ENCODE results near the gene AP3D1.

Gene AP3D1

GRCh38 chr19:2189880-2190279, 38.5 kb upstream of the AP3D1 start:
- no peak overlapping the region for H3K4me3 ChIP-seq (ENCODE audit: low read depth, low read length)
- DNase-seq (ENCODE audit: low read depth) = no peak
- no peak for TF ChIP-seq CTCF (IDR thresholded peaks at IDR 0.05; ENCODE audit: low read depth, low read length, missing control alignments)

GRCh38 chr19:2188708-2189385, 37.5 kb upstream of the AP3D1 start:
- no peak for DNase-seq (ENCODE audit: low read depth)
- H3K4me3 ChIP-seq (ENCODE audit: low read depth, low read length) = no peak overlapping the region

GRCh38 chr19:2187159-2187558, 35.8 kb upstream of the AP3D1 start:
- H3K4me3 ChIP-seq (ENCODE audit: low read depth, low read length) = no peak overlapping the region
- DNase-seq (ENCODE audit: low read depth) = no peak
- TF ChIP-seq CTCF (IDR thresholded peaks at IDR 0.05; ENCODE audit: low read depth, low read length, missing control alignments) = no peak

More at GRCh38 chr19:2188708-2189385, 37.5 kb upstream of the AP3D1 start:
- TF ChIP-seq CTCF (IDR thresholded peaks at IDR 0.05; ENCODE audit: low read depth, low read length, missing control alignments) = no peak

GRCh38 chr19:2186071-2186846, 34.9 kb upstream of the AP3D1 start:
- no peak for TF ChIP-seq CTCF (IDR thresholded peaks at IDR 0.05; ENCODE audit: low read depth, low read length, missing control alignments)
- H3K4me3 ChIP-seq (ENCODE audit: low read depth, low read length) = no peak overlapping the region
- no peak for DNase-seq (ENCODE audit: low read depth)

- DNase-seq (ENCODE audit: low read depth) = no peak
- no peak for TF ChIP-seq CTCF (IDR thresholded peaks at IDR 0.05; ENCODE audit: low read depth, low read length, missing control alignments)
- H3K4me3 ChIP-seq (ENCODE audit: low read depth, low read length) = no peak overlapping the region
Measured at GRCh38 chr19:2185734-2186070, 34.3 kb upstream of the AP3D1 start.

GRCh38 chr19:2184422-2184975, 33.1 kb upstream of the AP3D1 start:
- DNase-seq (ENCODE audit: low read depth) = no peak
- no peak for TF ChIP-seq CTCF (IDR thresholded peaks at IDR 0.05; ENCODE audit: low read depth, low read length, missing control alignments)
- no peak overlapping the region for H3K4me3 ChIP-seq (ENCODE audit: low read depth, low read length)

Measured in GM12864 (cell line).